PC-3 (cell line): ENCODE measurements around the gene OR13C8. TPM values are rescaled to one million over a fixed set of nuclear protein-coding genes. Genes with fewer than 3 reads are reported as not detected.

Experiments
- ATAC-seq: fragments of 200-7000 bp; cut with Tn5 transposase; 2 replicates; pipeline ENCODE4 v1.9.1; 2020; ENCODE audit warnings: mild to moderate bottlenecking, moderate library complexity
- BruUV-seq: library from RNA; stranded (reverse); fragments of 400-500 nt; replicated peaks from 2 replicates; lab custom pipeline; 2021; lab: Mats Ljungman, UMichigan
- CTCF ChIA-PET: fragments of 300-600 bp; sonication (Branson Sonifier 250); formaldehyde crosslinking; loops from one replicate; lab custom pipeline; 2022; ENCODE audit warnings: antibody characterized with exemption; lab: Charles Lee
- POLR2A ChIA-PET: fragments of 300-600 bp; sonication (Branson Sonifier 250); formaldehyde crosslinking; loops from one replicate; lab custom pipeline; 2022; ENCODE audit warnings: antibody characterized with exemption; ENCODE audit not compliant: unreplicated experiment; lab: Charles Lee
- DNase-seq: peaks from one replicate; pipeline ENCODE4 v3.0.0-alpha.2; 2015
- H2AFZ ChIP-seq: fragments of 300-600 bp; sonication (generic); 2 replicates; pipeline ENCODE4 v1.6.0; 2016; ENCODE audit warnings: antibody characterized with exemption, low read length
- H3F3A ChIP-seq: fragments of 300-600 bp; sonication (generic); one replicate; pipeline ENCODE4 v1.6.0; 2017; ENCODE audit warnings: antibody characterized with exemption, low read length, control low read depth, mild to moderate bottlenecking; ENCODE audit not compliant: unreplicated experiment
- H3K27ac ChIP-seq: fragments of 300-600 bp; sonication (generic); 2 replicates; pipeline ENCODE4 v1.5.1; 2016; ENCODE audit warnings: mild to moderate bottlenecking, low read length
- H3K27me3 ChIP-seq: fragments of 300-600 bp; sonication (generic); 2 replicates; pipeline ENCODE4 v1.6.1; 2016; ENCODE audit warnings: low read length, mixed read lengths
- H3K36me3 ChIP-seq: fragments of 300-600 bp; sonication (generic); 2 replicates; pipeline ENCODE4 v1.6.1; 2016; ENCODE audit warnings: low read depth, mixed run types, low read length, mixed read lengths
- H3K4me1 ChIP-seq: fragments of 300-600 bp; sonication (generic); 2 replicates; pipeline ENCODE4 v1.5.1; 2016; ENCODE audit warnings: low read length; ENCODE audit not compliant: insufficient read depth
- H3K4me2 ChIP-seq: fragments of 300-600 bp; sonication (generic); 2 replicates; pipeline ENCODE4 v1.6.0; 2016; ENCODE audit warnings: low read length
- H3K4me3 ChIP-seq: fragments of 300-600 bp; sonication (generic); 2 replicates; pipeline ENCODE4 v1.5.1; 2016; ENCODE audit warnings: mild to moderate bottlenecking, low read length, mixed read lengths
- H3K79me2 ChIP-seq: fragments of 300-600 bp; sonication (generic); 2 replicates; pipeline ENCODE4 v1.6.1; 2017; ENCODE audit warnings: low read length, mixed read lengths
- H3K9ac ChIP-seq: fragments of 300-600 bp; sonication (generic); 2 replicates; pipeline ENCODE4 v1.6.0; 2016; ENCODE audit warnings: mild to moderate bottlenecking, low read length
- H3K9me2 ChIP-seq: fragments of 300-600 bp; sonication (generic); replicated peaks from 2 replicates; pipeline ENCODE4 v1.6.1; 2016; ENCODE audit warnings: mixed run types, low read length, mixed read lengths
- H3K9me3 ChIP-seq: fragments of 300-600 bp; sonication (generic); 2 replicates; pipeline ENCODE4 v1.6.1; 2016; ENCODE audit warnings: low read length, mixed read lengths
- H4K20me1 ChIP-seq: fragments of 300-600 bp; sonication (generic); 2 replicates; pipeline ENCODE4 v1.6.1; 2016; ENCODE audit warnings: low read length, mixed read lengths
- EZH2 ChIP-seq: fragments of 300-600 bp; sonication (generic); IDR thresholded peaks from one replicate; pipeline ENCODE4 v1.6.1; 2017; ENCODE audit warnings: antibody characterized with exemption, mild to moderate bottlenecking, low read length; ENCODE audit not compliant: unreplicated experiment
- EZH2phosphoT487 ChIP-seq: fragments of 300-600 bp; sonication (generic); IDR thresholded peaks from 2 replicates; pipeline ENCODE4 v1.6.1; 2018; ENCODE audit warnings: mild to moderate bottlenecking, antibody characterized with exemption, low read length, borderline replicate concordance
- intact Hi-C: fragments of 100-400 bp; cut with micrococcal nuclease; formaldehyde crosslinking; loops from 2 replicates; pipeline ENCODE4 v1.9.0; 2023
- total RNA-seq: library from RNA; depleted of rRNA; stranded (reverse); fragments of >200 nt; gene quantifications from 2 replicates; pipeline ENCODE4 v1.2.3, GENCODE V29; 2014
- TF ChIP-seq, protein P1 (sequence below): fragments of 300-600 bp; sonication (generic); conservative IDR thresholded peaks from 2 replicates; pipeline ENCODE4 v1.5.1; 2017; ENCODE audit warnings: antibody characterized with exemption, low read depth, mild to moderate bottlenecking, low read length

Gene OR13C8
- total RNA-seq, 1 experiment from 2014 or later = not detected

GRCh38 chr9:104553261-104553660 is 15.7 kb upstream of the OR13C8 start:
- Histone ChIP-seq H3K9ac (no peak overlapping the region), H4K20me1 (no peaks in the 10 kb centered on the region), H3K79me2 (no peaks in the 10 kb centered on the region), H3K9me3 (no peaks in the 10 kb centered on the region), H3K4me3 (no peak overlapping the region), H3K4me2 (no peak overlapping the region), H3K9me2 (no peaks in the 10 kb centered on the region), H3K27me3 (no peaks in the 10 kb centered on the region), H3F3A (no peaks in the 10 kb centered on the region), H3K4me1 (no peaks in the 10 kb centered on the region), H3K27ac (no peak overlapping the region), H3K36me3 (no peaks in the 10 kb centered on the region), H2AFZ (no peak overlapping the region)
- DNase-seq (peak; percentile 2), ATAC-seq (no peak)
- BruUV-seq = no TSS peak
- CTCF ChIA-PET = no interaction called here
- intact Hi-C loops = no loop called here
- POLR2A ChIA-PET = no interaction called here
- TF ChIP-seq EZH2 (no peak), EZH2phosphoT487 (no peak)
- TF ChIP-seq, protein P1, sequence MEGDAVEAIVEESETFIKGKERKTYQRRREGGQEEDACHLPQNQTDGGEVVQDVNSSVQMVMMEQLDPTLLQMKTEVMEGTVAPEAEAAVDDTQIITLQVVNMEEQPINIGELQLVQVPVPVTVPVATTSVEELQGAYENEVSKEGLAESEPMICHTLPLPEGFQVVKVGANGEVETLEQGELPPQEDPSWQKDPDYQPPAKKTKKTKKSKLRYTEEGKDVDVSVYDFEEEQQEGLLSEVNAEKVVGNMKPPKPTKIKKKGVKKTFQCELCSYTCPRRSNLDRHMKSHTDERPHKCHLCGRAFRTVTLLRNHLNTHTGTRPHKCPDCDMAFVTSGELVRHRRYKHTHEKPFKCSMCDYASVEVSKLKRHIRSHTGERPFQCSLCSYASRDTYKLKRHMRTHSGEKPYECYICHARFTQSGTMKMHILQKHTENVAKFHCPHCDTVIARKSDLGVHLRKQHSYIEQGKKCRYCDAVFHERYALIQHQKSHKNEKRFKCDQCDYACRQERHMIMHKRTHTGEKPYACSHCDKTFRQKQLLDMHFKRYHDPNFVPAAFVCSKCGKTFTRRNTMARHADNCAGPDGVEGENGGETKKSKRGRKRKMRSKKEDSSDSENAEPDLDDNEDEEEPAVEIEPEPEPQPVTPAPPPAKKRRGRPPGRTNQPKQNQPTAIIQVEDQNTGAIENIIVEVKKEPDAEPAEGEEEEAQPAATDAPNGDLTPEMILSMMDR = no peak

DNA sequence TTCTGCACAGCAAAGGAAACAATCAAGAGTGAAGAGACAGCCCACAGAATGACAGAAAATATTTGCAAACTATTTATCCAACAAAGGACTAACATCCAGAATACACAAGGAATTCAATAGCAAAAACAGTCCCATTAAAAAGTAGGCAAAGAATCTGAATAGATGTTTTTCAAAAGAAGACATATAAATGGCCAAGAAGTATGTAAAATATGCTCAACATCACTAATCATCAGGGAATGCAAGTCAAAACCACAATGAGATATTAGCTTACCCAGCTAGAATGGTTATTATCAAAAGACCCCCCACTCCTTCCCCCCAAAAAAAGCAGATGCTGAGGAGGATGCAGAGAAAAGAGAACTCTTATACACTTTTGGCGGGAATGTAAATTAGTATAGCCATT is 13.4 kb upstream of the OR13C8 start:
- H4K20me1 ChIP-seq = no peaks in the 10 kb centered on the region
- H3K4me1 ChIP-seq = no peaks in the 10 kb centered on the region
- ATAC-seq (no peak), DNase-seq (no peak)
- POLR2A ChIA-PET = no interaction called here
- no peaks in the 10 kb centered on the region for H3K79me2 ChIP-seq
- no peaks in the 10 kb centered on the region for H3K36me3 ChIP-seq
- no peak overlapping the region for H3K9ac ChIP-seq
- H3K9me3 ChIP-seq = no peaks in the 10 kb centered on the region
- no peak for TF ChIP-seq EZH2
- no peak for TF ChIP-seq EZH2phosphoT487
- TF ChIP-seq, protein P1 = no peak
- BruUV-seq = no TSS peak
- CTCF ChIA-PET = no interaction called here
- no peaks in the 10 kb centered on the region for H3K9me2 ChIP-seq
- no peak overlapping the region for H2AFZ ChIP-seq
- no peaks in the 10 kb centered on the region for H3F3A ChIP-seq
- H3K27me3 ChIP-seq = no peaks in the 10 kb centered on the region
- H3K27ac ChIP-seq = no peak overlapping the region
- intact Hi-C loops = no loop called here
- no peak overlapping the region for H3K4me3 ChIP-seq
- H3K4me2 ChIP-seq = no peak overlapping the region

DNA sequence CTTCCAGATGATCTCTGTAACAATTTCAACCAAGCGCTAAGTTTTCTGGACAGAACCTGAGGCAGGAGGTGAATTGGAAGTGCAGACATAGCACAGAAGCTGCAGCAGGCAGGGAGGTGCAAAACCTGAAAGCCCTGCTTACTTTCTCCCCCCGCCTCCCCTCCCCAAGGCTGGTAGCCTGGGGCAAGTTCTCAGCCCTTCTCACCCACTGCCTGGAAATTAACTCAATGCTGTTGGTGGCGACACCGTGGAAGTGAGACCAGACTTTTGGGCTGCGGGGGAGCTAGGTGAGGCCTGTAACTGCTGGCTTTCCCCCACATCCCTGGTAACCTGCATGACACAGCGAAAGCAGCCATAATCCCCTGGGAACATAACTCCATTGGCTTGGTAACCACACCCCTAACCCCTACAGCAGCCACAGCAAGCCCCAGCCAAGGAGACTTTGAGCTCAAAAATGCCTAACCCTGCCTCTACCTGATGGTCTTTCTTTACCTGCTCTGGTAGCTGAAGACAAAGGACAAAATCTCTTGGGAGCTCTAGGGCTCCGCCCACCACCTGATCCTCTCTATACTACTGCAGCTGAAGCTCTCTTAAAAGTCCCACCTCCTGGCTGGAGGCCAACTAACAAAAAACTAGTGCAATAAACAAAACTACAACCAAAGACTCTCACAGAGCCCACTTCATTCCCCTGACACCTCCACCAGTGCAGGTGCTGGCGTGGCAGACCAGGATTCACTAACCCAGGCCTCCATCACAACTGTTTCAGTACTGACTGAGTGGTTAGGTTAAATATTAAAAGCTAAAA is 11.9 kb upstream of the OR13C8 start:
- Histone ChIP-seq H3K9me2 (no peaks in the 10 kb centered on the region), H3K36me3 (no peaks in the 10 kb centered on the region), H3K9ac (no peak overlapping the region), H3K4me1 (no peaks in the 10 kb centered on the region), H3K79me2 (no peaks in the 10 kb centered on the region), H3K4me2 (no peak overlapping the region), H4K20me1 (no peaks in the 10 kb centered on the region), H3K27me3 (no peaks in the 10 kb centered on the region), H3F3A (no peaks in the 10 kb centered on the region), H3K27ac (no peak overlapping the region), H3K9me3 (no peaks in the 10 kb centered on the region), H3K4me3 (no peak overlapping the region), H2AFZ (no peak overlapping the region)
- no TSS peak for BruUV-seq
- ATAC-seq = no peak
- no peak for DNase-seq
- ChIA-PET CTCF (no interaction called here), POLR2A (no interaction called here)
- intact Hi-C loops = no loop called here
- TF ChIP-seq EZH2phosphoT487 (no peak), EZH2 (no peak)
- TF ChIP-seq, protein P1 = no peak
